ENCODE results near the gene CFAP20.

CFAP20 gene

GRCh38 chr16:58129097-58129936 is at the start of gene CFAP20:
TSS of gene CFAP20 (minus strand) at chr16:58129381. CDS start at chr16:58129115, 266 bp downstream.
- DNase-seq: peak; percentile 97

- no peak for DNase-seq
Observed at GRCh38 chr16:58177353-58177710, 48.2 kb upstream of the CFAP20 start.

- no peak for DNase-seq
Observed at GRCh38 chr16:58176608-58177352, 47.6 kb upstream of the CFAP20 start.

GRCh38 chr16:58170223-58170622 is 41.0 kb upstream of the CFAP20 start:
- DNase-seq: no peak

- no peak for DNase-seq
Observed at GRCh38 chr16:58160855-58161254, 31.7 kb upstream of the CFAP20 start.

- no peak for DNase-seq
Observed at GRCh38 chr16:58158725-58159124, 29.5 kb upstream of the CFAP20 start.

GRCh38 chr16:58157951-58158540 is 28.9 kb upstream of the CFAP20 start:
- no peak for DNase-seq

- no peak for DNase-seq
Observed at GRCh38 chr16:58157239-58157638, 28.1 kb upstream of the CFAP20 start.

GRCh38 chr16:58155839-58156238 is 26.7 kb upstream of the CFAP20 start:
- DNase-seq: no peak

GRCh38 chr16:58154345-58154744 is 25.2 kb upstream of the CFAP20 start:
- DNase-seq: no peak

- no peak for DNase-seq
Observed at GRCh38 chr16:58152246-58152868, 23.2 kb upstream of the CFAP20 start.

GRCh38 chr16:58148526-58148925 is 19.3 kb upstream of the CFAP20 start:
- no peak for DNase-seq

GRCh38 chr16:58148099-58148498 is 18.9 kb upstream of the CFAP20 start:
- no peak for DNase-seq

- DNase-seq: no peak
Observed at GRCh38 chr16:58138852-58139251, 9.7 kb upstream of the CFAP20 start.

- no peak for DNase-seq
Observed at GRCh38 chr16:58137581-58137980, 8.4 kb upstream of the CFAP20 start.

GRCh38 chr16:58128711-58129096 is 477 bp downstream of the CFAP20 start:
- no peak for DNase-seq

- no peak for DNase-seq
Observed at GRCh38 chr16:58128181-58128631, 975 bp downstream of the CFAP20 start.

- no peak for DNase-seq
Observed at GRCh38 chr16:58127634-58128033, 1.5 kb downstream of the CFAP20 start.

- no peak for DNase-seq
Observed at GRCh38 chr16:58127033-58127556, 2.1 kb downstream of the CFAP20 start.

- no peak for DNase-seq
Observed at GRCh38 chr16:58126451-58126961, 2.7 kb downstream of the CFAP20 start.

GRCh38 chr16:58125781-58126335 is 3.3 kb downstream of the CFAP20 start:
- DNase-seq: no peak

- DNase-seq: no peak
Observed at GRCh38 chr16:58125041-58125440, 4.1 kb downstream of the CFAP20 start.

GRCh38 chr16:58124601-58124915 is 4.6 kb downstream of the CFAP20 start:
- DNase-seq: no peak

All from activated naive CD4-positive, alpha-beta T cell treated with anti-CD3 and anti-CD28 coated beads, Interleukin-2, amount 50 U/mL, for 16 hours (primary cell).